Spleen (tissue), 7 donors: ENCODE measurements around the gene MADD.

Experiments
- CTCF ChIP-seq, 11 experiments: fragments of 200-600 bp in 7 of 11; fragments of 450-650 bp in 4 of 11; sonication (generic) in 4 of 11; IDR thresholded peaks in 8 of 11; conservative IDR thresholded peaks in 3 of 11; 1 replicate in 7 of 11; 2 replicates in 4 of 11; pipeline versions ENCODE4 v1.4.0 to v1.8.0; 2016 to 2021; ENCODE audit warnings: antibody characterized with exemption in 11 of 11, inconsistent platforms in 4 of 11, mild to moderate bottlenecking in 1 of 11
- POLR2A ChIP-seq, 3 donors: fragments of 450-650 bp; IDR thresholded peaks; one replicate each; pipeline ENCODE4 v1.5.1; 2017; ENCODE audit warnings: antibody characterized with exemption in 3 of 3, mild to moderate bottlenecking in 1 of 3
- POLR2AphosphoS5 ChIP-seq, 3 donors: sonication (generic); formaldehyde crosslinking; IDR thresholded peaks; one replicate each; pipeline ENCODE4 v1.5.1; 2017; ENCODE audit warnings: antibody characterized with exemption in 3 of 3
- donor health status: DM: no; HTN: no; CAD: no; lungs with moderate emphysema.
- donor health status: DM: no; HTN: no; CAD: no.
- donor health status: DM: no; HTN: no; CAD: no.

DNA sequence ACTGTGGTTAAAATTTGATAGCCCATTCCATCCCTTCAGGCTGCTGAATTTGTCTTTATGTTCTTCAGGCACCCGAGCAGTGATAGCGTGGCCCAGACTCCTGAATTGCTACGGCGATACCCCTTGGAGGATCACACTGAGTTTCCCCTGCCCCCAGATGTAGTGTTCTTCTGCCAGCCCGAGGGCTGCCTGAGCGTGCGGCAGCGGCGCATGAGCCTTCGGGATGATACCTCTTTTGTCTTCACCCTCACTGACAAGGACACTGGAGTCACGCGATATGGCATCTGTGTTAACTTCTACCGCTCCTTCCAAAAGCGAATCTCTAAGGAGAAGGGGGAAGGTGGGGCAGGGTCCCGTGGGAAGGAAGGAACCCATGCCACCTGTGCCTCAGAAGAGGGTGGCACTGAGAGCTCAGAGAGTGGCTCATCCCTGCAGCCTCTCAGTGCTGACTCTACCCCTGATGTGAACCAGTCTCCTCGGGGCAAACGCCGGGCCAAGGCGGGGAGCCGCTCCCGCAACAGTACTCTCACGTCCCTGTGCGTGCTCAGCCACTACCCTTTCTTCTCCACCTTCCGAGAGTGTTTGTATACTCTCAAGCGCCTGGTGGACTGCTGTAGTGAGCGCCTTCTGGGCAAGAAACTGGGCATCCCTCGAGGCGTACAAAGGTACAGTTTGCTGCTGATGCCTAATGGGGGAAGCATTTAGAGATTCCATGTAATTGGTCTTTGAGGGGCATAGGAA is 4.7 kb downstream of the MADD start:
- TF ChIP-seq CTCF (IDR thresholded peaks at IDR 0.05 in 8 of 11, conservative IDR thresholded peaks at IDR 0.05 in 3 of 11) (no peak), POLR2A (IDR thresholded peaks at IDR 0.05) (no peak), POLR2AphosphoS5 (IDR thresholded peaks at IDR 0.05) (peak in 1 of 3 donors; percentile 28)
